Activated naive CD4-positive, alpha-beta T cell treated with anti-CD3 and anti-CD28 coated beads, Interleukin-2, amount 10 ng/mL, durations not matched to agents 7 days and 5 days (primary cell): ENCODE data around the gene SLC25A51.

Source experiments
- CTCF ChIA-PET: fragments of 350-600 bp; sonication (Branson Sonifier 250); formaldehyde crosslinking; loops from one replicate; lab custom pipeline; 2021; ENCODE audit warnings: antibody characterized with exemption; lab: Charles Lee
- DNase-seq: peaks from one replicate; pipeline ENCODE4 v3.0.0-alpha.2; 2020
- H3K27ac Mint-ChIP-seq: one replicate; pipeline ENCODE4 v1.8.0; 2021; ENCODE audit warnings: mild to moderate bottlenecking, moderate library complexity, mixed read lengths
- H3K27me3 Mint-ChIP-seq: one replicate; pipeline ENCODE4 v1.8.0; 2021; ENCODE audit warnings: mild to moderate bottlenecking, mixed read lengths
- H3K36me3 Mint-ChIP-seq: one replicate; pipeline ENCODE4 v1.8.0; 2021; ENCODE audit warnings: mixed read lengths
- H3K4me1 Mint-ChIP-seq: one replicate; pipeline ENCODE4 v1.8.0; 2021; ENCODE audit warnings: mixed read lengths
- H3K4me3 Mint-ChIP-seq: one replicate; pipeline ENCODE4 v1.8.0; 2021; ENCODE audit warnings: mild to moderate bottlenecking, moderate library complexity, mixed read lengths
- H3K9me3 Mint-ChIP-seq: one replicate; pipeline ENCODE4 v1.8.0; 2021; ENCODE audit warnings: mixed read lengths

The SLC25A51 gene

GRCh38 chr9:37903647-37904444, at the start of gene SLC25A51:
TSS of gene SLC25A51 (minus strand) at chr9:37904127. CDS start at chr9:37888550, 15,577 bp downstream.
- H3K4me1 Mint-ChIP-seq: peaks cover 31% of the 10 kb centered on the region
- peaks cover 22% of the 10 kb centered on the region for H3K27me3 Mint-ChIP-seq
- H3K9me3 Mint-ChIP-seq: no peaks in the 10 kb centered on the region
- CTCF ChIA-PET: interaction anchor here (0.7 to 1.0 kb wide), 5 partner anchors 25 to 168 kb away, joined by 3 to 4 read pairs (median 3); no protein-coding TSS in a partner anchor
- peak within 1 kb of the TSS; percentile 85 for H3K4me3 Mint-ChIP-seq
- H3K27ac Mint-ChIP-seq: peak within 1 kb of the TSS; percentile 92
- peaks cover 5% of the 10 kb centered on the region for H3K36me3 Mint-ChIP-seq
- peak; percentile 94 for DNase-seq

GRCh38 chr9:37953206-37953774, 49.4 kb upstream of the SLC25A51 start:
- Mint-ChIP-seq H3K27me3 (peaks cover 6% of the 10 kb centered on the region), H3K9me3 (no peaks in the 10 kb centered on the region), H3K27ac (peak overlapping the region; percentile 25), H3K4me3 (no peak overlapping the region), H3K36me3 (no peaks in the 10 kb centered on the region), H3K4me1 (no peaks in the 10 kb centered on the region)
- no peak for DNase-seq
- CTCF ChIA-PET: no interaction called here

GRCh38 chr9:37952731-37953130, 48.8 kb upstream of the SLC25A51 start:
- Mint-ChIP-seq H3K4me3 (no peak overlapping the region), H3K4me1 (no peaks in the 10 kb centered on the region), H3K27ac (no peak overlapping the region), H3K27me3 (peaks cover 6% of the 10 kb centered on the region), H3K36me3 (no peaks in the 10 kb centered on the region), H3K9me3 (no peaks in the 10 kb centered on the region)
- no peak for DNase-seq
- CTCF ChIA-PET: no interaction called here

GRCh38 chr9:37951671-37952449, 47.9 kb upstream of the SLC25A51 start:
- H3K27me3 Mint-ChIP-seq: no peaks in the 10 kb centered on the region
- no peak overlapping the region for H3K4me3 Mint-ChIP-seq
- H3K36me3 Mint-ChIP-seq: no peaks in the 10 kb centered on the region
- H3K27ac Mint-ChIP-seq: no peak overlapping the region
- no peak for DNase-seq
- H3K9me3 Mint-ChIP-seq: no peaks in the 10 kb centered on the region
- CTCF ChIA-PET: interaction anchor here (0.6 kb wide), 2 partner anchors 14 to 200 kb away, joined by 3 read pairs; no protein-coding TSS in a partner anchor
- H3K4me1 Mint-ChIP-seq: no peaks in the 10 kb centered on the region

GRCh38 chr9:37950561-37950960, 46.6 kb upstream of the SLC25A51 start:
- CTCF ChIA-PET: no interaction called here
- Mint-ChIP-seq H3K27me3 (no peaks in the 10 kb centered on the region), H3K4me3 (no peak overlapping the region), H3K36me3 (no peaks in the 10 kb centered on the region), H3K9me3 (no peaks in the 10 kb centered on the region), H3K27ac (no peak overlapping the region), H3K4me1 (no peaks in the 10 kb centered on the region)
- DNase-seq: no peak

- no peaks in the 10 kb centered on the region for H3K9me3 Mint-ChIP-seq
- no peaks in the 10 kb centered on the region for H3K4me1 Mint-ChIP-seq
- no peaks in the 10 kb centered on the region for H3K27me3 Mint-ChIP-seq
- H3K4me3 Mint-ChIP-seq: no peak overlapping the region
- H3K36me3 Mint-ChIP-seq: no peaks in the 10 kb centered on the region
- H3K27ac Mint-ChIP-seq: no peak overlapping the region
- CTCF ChIA-PET: no interaction called here
- no peak for DNase-seq
Measured at GRCh38 chr9:37949576-37949975, 45.6 kb upstream of the SLC25A51 start.

GRCh38 chr9:37948417-37948980, 44.6 kb upstream of the SLC25A51 start:
- H3K9me3 Mint-ChIP-seq: no peaks in the 10 kb centered on the region
- DNase-seq: no peak
- no peaks in the 10 kb centered on the region for H3K4me1 Mint-ChIP-seq
- CTCF ChIA-PET: no interaction called here
- H3K27ac Mint-ChIP-seq: no peak overlapping the region
- H3K36me3 Mint-ChIP-seq: no peaks in the 10 kb centered on the region
- H3K27me3 Mint-ChIP-seq: no peaks in the 10 kb centered on the region
- no peak overlapping the region for H3K4me3 Mint-ChIP-seq

GRCh38 chr9:37947977-37948376, 44.0 kb upstream of the SLC25A51 start:
- Mint-ChIP-seq H3K36me3 (no peaks in the 10 kb centered on the region), H3K27me3 (no peaks in the 10 kb centered on the region), H3K4me3 (no peak overlapping the region), H3K4me1 (no peaks in the 10 kb centered on the region), H3K9me3 (no peaks in the 10 kb centered on the region), H3K27ac (no peak overlapping the region)
- DNase-seq: no peak
- CTCF ChIA-PET: no interaction called here

- no peak overlapping the region for H3K4me3 Mint-ChIP-seq
- no peaks in the 10 kb centered on the region for H3K4me1 Mint-ChIP-seq
- DNase-seq: no peak
- no peaks in the 10 kb centered on the region for H3K36me3 Mint-ChIP-seq
- CTCF ChIA-PET: no interaction called here
- no peaks in the 10 kb centered on the region for H3K27me3 Mint-ChIP-seq
- no peaks in the 10 kb centered on the region for H3K9me3 Mint-ChIP-seq
- no peak overlapping the region for H3K27ac Mint-ChIP-seq
Measured at GRCh38 chr9:37947471-37947870, 43.5 kb upstream of the SLC25A51 start.

- no peak for DNase-seq
- H3K27me3 Mint-ChIP-seq: no peaks in the 10 kb centered on the region
- H3K9me3 Mint-ChIP-seq: no peaks in the 10 kb centered on the region
- H3K36me3 Mint-ChIP-seq: no peaks in the 10 kb centered on the region
- CTCF ChIA-PET: no interaction called here
- no peaks in the 10 kb centered on the region for H3K4me1 Mint-ChIP-seq
- no peak overlapping the region for H3K4me3 Mint-ChIP-seq
- no peak overlapping the region for H3K27ac Mint-ChIP-seq
Measured at GRCh38 chr9:37946971-37947370, 43.0 kb upstream of the SLC25A51 start.

GRCh38 chr9:37946041-37946440, 42.1 kb upstream of the SLC25A51 start:
- CTCF ChIA-PET: no interaction called here
- Mint-ChIP-seq H3K4me3 (no peak overlapping the region), H3K27ac (no peak overlapping the region), H3K36me3 (no peaks in the 10 kb centered on the region), H3K4me1 (no peaks in the 10 kb centered on the region), H3K27me3 (no peaks in the 10 kb centered on the region), H3K9me3 (no peaks in the 10 kb centered on the region)
- DNase-seq: no peak

GRCh38 chr9:37944671-37945481, 40.9 kb upstream of the SLC25A51 start:
- Mint-ChIP-seq H3K4me1 (no peaks in the 10 kb centered on the region), H3K9me3 (no peaks in the 10 kb centered on the region), H3K27me3 (no peaks in the 10 kb centered on the region), H3K4me3 (no peak overlapping the region), H3K36me3 (no peaks in the 10 kb centered on the region), H3K27ac (no peak overlapping the region)
- CTCF ChIA-PET: no interaction called here
- DNase-seq: no peak

- CTCF ChIA-PET: no interaction called here
- Mint-ChIP-seq H3K9me3 (no peaks in the 10 kb centered on the region), H3K4me1 (no peaks in the 10 kb centered on the region), H3K36me3 (no peaks in the 10 kb centered on the region), H3K27me3 (no peaks in the 10 kb centered on the region), H3K4me3 (no peak overlapping the region), H3K27ac (no peak overlapping the region)
- no peak for DNase-seq
Measured at GRCh38 chr9:37944266-37944650, 40.3 kb upstream of the SLC25A51 start.
